ENCODE measurements around the gene AKAP13.

The AKAP13 gene

DNA sequence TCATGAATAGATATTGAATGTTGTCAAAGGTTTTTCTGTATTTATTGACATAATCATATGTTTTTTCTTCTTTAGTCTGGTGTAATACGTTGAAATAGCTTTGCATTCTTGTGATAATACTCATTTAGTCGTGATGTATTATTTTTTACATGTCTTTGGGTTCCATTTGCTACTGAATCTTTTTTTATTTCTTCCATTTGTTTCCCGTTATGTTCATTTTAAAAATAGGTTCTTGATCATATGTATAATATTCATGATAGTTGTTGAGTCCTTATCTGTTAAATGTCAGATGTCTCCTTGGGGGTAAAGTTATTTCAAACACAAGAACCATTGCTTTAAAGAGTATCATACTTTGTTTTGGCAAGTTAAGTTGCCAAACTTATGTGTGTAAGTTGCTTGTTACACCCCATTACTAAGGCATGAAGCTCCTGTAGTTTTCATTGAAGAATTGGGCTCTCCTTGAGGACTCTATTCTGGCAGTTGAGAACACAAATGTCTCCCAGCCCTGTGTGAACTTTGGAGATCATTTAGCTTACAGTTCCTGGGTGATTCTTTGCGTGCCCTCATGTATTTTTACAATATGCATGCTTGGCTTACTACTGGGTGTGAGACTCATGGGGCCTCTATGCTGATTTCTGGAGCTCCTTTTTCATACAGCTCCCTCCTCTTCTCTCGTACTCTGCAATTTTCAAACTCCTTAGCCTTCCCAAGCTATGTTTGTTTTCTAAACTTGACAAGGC lies 8.3 kb downstream of the AKAP13 start:
- no peak for DNase-seq

DNA sequence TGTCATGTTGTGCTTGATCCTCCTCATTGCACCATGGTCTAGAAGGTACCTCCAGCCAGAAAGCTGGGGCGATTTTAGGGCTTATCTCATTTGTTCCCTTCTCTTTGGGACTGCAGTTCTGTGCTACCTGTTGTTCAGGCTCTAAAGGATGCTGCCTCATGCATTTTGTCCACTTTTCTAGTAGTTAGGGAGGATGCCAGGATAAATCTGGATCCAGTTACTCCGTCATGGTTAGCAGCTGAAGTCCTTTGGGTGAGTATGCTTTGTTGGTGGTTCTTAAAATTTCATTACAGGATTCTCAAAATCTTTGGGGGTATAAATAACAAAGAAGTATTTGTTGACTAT lies 8.9 kb downstream of the AKAP13 start:
- DNase-seq = no peak

DNA sequence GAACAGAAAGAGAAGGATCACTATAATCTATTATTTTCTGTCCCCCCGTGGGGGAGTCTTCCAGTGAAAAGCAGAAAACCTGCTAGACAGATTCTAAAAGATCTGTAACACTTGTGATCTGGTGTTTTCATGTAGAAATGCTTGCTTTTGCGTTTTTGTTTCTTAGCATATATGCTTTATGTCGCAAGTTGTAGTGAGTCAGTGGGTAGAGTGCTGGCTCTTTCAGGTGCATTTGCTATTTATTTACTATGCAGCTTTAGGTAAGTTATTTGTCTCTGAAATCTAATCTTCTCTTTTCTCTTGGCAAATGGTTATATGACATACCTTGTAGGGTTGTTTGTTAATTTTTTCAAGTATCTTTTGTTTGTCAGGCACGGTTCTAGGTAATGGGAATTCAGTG lies 9.4 kb downstream of the AKAP13 start:
- DNase-seq = no peak

DNA sequence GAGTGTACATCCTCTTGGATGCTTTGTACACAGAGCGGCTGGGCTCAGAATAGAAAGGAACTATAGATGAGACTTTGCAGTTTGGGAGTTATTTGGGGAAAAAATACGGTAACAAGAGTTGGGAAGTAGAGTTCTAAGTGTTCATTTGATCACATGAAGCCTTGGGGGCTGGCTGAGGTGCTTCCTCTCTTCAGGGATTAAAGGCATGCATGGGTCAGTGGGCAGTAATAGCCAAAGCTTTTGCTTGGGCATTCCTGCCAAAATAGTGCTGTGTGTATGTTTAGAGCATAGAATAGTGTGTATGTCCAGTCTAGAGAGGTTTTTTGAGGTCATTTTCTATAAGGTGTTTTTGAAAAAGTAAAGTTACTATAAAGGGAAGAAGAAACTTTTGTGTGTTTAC lies 12.8 kb downstream of the AKAP13 start:
- no peak for DNase-seq

DNA sequence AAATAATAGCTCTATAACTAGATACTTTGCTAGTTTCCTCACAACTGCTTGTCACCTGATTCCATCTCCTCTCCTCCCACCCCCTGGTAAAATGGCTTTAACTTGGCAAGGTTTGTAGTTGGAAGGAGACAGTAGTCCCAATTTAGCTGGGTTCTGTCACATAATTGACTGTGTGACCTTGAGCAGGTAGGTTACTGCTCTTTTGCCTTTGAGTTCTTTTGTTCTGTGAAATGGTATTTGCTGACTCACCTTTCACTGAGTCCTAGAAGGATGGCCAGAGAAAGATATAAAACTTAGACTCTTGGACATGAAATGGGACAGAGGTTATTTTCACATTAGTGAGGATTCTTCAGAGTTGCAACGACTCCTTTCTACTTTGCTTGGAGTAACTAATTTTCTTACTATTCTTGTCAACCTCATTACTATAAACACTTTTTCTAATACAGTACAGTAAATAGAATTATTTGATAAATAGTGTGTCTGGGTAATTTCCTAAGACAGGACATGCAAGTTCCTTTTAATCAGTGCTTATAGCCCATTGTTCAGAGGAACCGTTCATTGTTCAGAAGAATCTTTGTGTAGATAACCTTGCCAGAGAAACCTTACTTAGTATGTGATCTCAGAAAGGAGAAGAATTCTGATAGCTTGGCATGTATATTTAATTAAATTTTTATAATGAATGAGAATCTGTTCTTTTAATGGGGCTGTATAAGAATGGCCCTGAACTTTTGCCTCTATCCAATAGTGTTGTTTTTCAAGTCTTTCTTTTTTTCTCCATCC lies 14.3 kb downstream of the AKAP13 start:
- no peak for DNase-seq

DNA sequence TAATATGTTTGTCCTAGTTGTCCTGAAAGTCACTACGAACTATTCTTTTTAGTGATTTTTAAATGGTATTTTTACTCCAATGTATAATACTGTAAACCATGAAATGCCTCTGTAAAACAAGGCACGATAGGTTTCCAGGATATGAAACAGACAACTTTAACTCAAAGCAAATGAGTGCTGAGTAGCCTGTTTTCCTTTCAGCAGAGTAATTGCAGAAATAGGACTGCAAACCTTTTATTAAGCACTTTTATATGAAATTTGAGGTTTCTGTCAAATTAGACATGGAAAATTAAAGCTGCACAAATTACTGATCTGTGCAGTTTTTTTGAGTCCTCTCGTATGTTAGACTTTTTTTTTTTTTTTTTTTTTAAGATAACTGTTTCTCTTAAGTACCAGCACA lies 16.2 kb downstream of the AKAP13 start:
- DNase-seq = no peak

DNA sequence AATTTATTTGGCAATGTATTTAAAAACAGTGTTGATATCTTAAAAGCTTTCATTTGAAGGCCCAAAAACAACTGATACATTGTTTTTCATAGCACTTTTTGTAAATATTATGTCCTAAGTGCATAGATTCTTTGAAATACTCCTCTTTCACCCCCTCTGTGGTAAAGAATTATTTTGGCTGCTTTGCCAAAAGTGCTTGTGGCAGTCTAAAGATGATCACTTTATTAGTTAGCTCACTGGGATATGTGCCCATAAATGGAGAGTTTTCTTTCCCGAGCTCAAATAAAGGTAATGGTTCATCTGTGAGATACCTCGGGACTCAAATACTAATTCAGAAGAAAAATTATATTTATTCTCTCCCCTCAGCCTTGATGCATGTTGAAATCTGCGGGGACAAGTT lies 16.7 kb downstream of the AKAP13 start:
- DNase-seq = no peak

DNA sequence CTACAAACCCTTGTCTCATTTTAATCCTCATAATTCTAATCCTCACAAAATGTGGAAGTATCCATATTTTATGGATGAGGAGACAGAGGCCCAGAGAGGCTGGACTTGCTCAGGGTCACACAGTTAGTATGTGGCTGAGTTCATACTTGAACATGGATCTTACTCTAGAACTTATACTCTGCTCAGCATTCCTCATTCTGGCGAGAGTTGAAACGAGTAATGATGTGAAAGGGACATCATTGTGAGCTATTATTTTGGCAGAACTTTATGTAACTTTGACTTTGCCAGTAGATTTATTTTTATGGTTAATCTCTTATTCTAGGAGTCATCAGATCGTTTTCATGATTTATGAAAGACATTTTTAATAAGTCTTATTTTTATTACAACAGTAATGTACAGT lies 17.5 kb downstream of the AKAP13 start:
- no peak for DNase-seq

DNA sequence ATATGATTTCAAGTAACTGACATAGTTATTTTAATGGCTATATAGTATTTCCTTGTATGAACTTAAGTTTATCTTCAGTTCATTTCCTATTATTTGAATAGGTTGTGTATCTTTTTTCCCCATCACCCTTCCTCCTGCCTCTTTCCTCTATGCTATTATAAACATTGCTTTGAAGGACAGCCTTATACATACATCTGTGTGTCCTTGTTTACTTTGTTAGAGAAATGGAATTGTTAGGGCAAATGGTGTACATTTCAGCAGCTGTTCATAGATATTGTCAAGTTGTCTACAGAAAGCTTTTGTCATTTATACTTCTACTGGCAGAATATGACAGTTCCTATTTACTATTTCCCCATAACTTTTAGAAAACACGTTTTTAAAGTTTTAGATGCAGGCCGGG lies 18.4 kb downstream of the AKAP13 start:
- DNase-seq = no peak

DNA sequence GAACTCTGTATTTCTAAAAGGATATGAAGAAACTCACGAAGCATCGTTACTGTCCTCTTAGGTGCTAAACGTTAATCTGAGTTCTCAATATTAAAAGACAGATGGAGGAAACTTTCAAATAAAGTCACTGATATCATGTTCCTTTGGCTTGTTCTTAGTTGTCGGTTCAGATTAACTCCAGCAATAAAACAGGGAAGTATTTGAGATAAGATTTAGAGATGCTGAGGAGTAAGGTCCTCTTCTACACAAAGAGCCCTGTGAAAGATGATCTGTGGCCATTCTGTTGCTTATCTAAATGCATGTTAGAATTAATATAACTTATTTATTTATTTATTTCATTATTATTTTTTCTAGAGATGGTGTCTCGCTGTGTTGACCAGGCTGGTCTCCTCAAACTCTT lies 19.2 kb downstream of the AKAP13 start:
- no peak for DNase-seq

DNA sequence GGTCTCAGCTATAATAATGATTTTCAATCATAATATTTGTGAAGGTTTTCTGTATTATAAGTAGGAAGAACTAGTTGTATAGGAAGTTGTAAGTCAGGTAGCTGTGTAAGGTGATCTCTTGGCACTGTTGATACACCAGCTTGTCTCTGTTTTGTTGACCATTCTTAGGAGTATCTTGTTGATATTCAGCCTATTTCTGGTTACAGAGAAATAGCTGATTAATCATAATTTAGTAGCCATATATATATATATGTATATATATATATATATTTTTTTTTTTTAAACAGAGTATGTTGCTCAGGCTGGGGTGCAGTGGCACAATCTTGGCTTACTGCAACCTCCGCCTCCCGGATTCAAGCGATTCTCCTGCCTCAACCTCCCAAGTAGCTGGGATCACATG lies 20.2 kb downstream of the AKAP13 start:
- no peak for DNase-seq

DNA sequence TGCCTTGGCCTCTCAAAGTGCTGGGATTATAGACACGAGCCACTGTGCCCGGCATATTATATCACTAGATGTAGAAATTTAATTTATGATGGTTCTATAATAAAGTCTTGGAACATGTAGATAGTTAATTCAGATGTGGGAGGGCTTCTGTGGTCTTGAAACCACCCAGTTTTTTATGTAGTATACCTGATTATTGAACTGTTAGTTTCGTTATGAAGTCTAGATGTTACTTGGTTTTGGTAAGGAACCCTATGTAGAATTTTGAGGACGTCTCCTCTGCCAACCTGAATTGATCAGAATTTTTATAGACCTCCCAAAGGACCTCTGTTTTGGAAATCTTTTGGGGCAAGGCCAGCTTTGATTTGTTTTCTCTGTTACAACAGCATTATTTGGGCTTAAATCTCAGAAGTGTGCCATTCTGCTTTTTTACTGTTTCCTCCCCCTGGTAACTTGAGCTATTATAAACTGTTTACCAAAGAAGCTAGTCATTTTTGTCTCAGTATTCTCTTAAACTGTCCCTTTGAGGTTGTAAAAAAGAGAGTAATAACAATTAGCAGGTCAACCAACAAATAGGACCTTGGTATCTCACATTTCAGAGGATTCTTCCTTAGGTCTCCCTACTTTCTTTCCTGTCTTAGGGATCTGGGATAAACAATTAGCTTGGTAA lies 20.8 kb downstream of the AKAP13 start:
- DNase-seq = no peak

DNA sequence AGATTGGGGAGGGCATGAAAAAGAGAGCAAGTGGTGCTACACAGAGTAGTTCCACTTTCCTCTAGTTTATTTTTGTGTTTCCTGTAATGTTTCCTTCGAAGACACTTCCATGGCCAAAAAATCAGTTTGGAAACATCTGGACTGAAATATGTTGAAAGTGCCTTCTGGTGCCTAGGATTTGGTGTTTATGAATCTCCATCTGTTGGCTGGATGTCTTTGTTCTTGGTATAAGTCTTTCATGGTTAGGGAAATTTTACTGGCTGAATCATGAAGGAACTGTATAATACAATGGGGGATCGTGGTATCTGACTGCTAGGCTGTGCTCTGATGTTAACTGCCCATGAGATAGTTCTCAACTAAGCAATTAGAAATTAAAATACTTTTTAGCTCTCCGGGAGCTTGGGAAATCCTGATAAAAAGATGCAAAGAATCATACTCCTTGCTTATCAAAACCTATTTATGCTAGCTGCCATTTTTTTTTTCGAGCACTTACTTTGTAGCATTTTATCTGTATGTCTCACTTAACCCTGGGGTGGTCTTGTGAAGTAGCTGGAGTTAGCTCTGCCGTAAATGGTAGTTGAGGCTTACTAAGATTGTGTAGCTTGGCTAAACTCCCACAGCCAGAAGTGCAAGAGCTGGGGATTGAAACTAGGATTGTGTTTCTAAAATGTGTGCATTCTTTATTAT lies 21.9 kb downstream of the AKAP13 start:
- no peak for DNase-seq

DNA sequence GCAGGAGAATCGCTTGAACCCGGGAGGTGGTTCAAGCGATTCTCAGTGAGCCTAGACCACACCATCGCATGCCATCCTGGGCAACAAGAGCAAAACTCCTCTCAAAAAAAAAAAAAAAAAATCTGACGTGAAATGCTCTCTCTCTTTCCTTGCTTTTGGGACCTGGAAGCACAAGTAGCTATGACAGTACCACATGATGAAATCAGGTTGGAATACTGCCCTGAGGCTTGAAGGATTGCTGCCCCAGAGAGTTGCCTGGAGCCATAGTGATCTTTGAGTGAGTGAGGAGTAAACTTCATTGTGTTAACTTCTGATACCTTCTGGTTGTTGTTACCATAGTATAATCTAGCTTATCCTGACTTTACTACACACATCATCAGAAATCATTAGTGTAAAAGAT lies 23.3 kb downstream of the AKAP13 start:
- DNase-seq = no peak

DNA sequence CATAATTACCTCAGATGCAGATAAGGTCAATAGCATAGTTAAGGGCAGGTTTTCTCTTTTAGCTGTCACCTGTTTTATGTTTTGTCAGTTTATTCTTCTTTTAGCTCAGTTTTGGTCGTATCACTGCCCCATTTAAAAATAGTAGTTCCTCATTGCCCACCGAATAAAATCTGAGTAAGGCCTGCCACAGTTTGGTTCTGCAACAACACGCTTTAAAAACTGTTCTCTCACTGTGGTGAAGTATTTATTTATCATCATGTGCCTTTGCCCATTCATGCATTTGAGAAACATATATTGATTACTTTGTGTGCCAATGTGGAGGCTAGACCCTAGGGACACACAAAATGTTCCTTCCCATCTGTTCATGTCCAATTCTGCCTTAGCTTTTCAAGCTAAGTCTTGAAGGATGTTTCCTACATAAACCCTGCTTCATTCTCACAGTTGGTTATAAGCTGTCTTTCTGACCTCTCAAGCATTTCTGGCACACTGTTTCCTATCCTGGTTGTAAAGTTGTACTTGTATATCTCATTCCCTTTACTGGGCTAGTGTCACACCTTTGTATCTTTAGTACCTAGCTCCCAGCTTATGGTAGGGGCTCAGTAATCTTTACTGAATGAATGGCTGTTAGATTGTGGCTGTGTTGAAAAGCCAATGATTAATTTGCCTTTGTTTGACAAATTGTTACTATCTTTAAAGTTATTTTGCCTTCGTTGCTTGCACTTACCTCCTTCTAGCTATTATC lies 23.9 kb downstream of the AKAP13 start:
- DNase-seq = no peak

DNA sequence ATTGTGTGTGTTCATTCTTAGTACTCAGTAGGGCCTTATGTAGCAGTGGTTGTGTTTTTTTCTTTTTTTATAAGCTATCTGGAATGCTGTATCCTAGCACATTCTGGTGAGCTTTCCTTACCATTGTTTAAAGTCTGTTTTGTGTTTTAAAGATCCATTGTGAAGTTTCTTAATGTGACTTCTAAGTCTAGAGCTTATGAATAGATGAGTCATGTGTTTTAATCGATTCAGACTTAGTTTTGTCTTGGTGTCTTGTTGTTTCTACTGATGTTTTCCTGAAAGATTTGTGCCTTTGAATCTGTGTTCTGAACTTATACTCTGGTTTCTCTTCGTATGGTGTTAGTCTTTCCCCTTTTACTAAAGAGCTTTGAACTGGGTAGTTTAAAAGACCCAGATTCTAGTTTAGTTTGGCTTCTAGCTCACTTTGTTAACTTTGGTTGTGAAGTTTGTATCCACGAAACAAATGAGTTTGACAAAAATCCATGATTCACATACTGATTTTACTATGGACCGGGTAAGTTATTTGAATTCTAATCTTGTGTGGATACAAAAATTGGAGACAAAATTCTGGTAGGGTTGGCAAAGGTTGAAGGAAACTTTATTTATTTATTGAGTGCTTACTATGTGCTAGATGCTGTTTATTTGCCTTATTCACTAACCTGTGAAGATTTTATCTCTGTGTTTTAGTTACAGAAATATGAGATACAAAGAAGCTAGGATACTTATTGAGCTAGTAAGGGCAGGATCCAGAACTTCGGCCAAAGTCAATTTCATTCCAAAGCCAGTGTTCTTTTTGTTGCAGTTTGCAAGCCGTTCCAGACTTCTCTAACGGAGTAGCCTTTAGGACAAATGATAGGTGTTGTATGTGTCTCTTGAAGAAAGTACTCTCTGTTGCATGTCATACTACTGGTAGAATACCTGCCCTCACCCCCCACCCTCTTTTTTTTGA lies 24.8 kb downstream of the AKAP13 start:
- DNase-seq = no peak

DNA sequence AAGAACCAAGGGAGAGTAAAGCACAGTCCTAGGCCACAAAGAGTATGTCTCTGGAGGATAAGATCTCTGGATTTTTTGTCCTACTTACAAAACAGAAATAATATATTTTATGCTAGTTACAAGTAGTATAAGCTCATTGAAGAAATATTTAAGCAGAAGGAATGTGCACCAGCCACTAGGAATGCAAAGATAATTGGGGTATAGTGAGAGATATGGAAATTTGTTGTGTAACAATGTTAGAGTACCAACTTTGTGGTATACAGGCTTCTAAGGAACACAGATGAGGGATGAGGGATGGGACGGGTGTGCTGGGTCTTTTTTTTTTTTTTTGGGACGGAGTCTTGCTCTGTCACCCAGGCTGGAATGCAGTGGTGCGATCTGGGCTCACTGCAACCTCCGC lies 26.5 kb downstream of the AKAP13 start:
- no peak for DNase-seq

DNA sequence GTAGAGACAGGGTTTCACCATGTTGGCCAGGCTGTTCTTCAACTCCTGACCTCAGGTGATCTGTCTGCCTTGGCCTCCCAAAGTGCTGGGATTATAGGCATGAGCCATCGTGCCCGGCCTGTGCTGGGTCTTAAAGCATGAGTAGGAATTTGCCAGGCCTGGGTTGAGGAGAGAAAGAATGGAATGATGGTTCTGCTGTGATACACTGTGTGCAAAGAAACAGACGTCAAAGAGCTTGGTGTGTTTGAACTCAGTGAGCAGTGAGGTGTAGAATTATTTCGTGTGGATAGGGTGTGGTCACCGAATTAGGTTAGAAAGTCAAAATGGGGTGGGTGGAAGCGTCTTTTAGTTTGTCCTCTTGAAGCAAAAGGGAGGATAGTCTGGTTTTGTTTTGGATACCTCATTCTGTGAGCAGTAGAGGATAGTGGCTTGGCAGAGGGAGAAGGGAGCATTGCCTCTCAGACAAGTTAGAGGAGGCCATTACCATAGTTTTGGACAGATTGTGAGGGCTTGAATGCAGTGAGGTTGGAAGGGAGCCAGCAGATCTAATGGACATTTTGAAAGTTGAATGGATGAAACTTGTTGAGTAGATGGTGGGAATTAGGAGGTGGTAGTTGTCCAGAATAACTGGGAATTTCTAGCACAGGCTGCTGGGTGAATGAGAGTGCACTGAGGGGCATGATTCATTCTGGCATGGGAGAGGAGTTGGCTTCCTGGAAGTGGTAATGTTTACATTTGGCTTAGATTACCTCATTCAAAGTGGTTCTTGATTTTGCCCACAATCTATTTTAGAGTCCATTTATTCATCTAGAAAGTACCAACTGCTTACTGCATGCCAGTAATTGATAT lies 27.2 kb downstream of the AKAP13 start:
- DNase-seq = no peak

DNA sequence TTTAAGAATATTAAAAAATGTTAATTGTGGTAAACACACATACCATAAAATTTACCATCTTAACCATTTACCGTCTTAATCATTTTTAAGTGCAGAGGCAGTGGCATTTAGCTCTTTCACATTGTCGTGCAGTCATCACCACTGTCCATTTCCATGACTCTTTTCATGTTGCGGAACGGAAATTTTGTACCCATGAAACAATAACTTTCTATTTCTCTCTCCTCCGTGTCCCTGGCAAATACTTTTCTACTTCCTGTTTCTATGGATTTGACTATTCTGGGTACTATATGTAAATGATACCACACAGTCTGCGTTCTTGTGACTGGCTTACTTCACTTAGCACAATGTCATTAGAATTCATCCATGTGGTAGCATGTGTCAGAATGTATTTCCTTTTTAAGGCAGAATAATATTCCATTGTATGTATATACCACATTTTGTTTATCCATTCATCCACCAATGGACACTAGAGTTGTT lies 27.9 kb downstream of the AKAP13 start:
- no peak for DNase-seq

DNA sequence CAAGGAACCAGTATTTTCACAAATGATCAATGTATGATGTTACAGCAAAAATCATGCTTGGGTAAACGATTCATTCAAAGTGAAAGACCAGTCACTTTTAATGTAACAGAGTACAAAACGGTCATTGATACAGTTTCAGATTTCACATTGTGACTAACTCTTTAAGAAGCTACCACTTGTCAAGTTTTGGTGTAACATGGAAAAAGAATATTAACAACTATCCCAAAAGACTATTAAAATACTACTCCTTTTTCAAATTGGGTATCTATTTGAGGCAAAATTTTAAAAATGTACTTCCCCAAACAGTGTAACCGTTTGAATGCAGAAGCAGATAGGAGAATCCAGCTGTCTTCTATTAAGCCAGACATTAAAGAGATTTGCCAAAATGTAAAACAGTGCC lies 31.7 kb downstream of the AKAP13 start:
- no peak for DNase-seq
